ENCODE data around the gene CCDC7. TPM values are rescaled to one million over a fixed set of nuclear protein-coding genes. Genes with fewer than 3 reads are reported as not detected.
A peak's percentile ranks its signal among the peaks of the same experiment; 100 is the strongest.
"Not testable (repeated sequence)": the region's sequence is repeated elsewhere in the genome, so short reads cannot be mapped to it uniquely, and the experiment has no call there.

Gene CCDC7
- polyA plus RNA-seq, 1 donor = 2.5 TPM

- no peak for DNase-seq
- Histone ChIP-seq H3K4me3 (ENCODE audit: low read length) (no peak overlapping the region), H3K27ac (ENCODE audit: low read length) (no peak overlapping the region), H3K27me3 (ENCODE audit: control insufficient read depth, insufficient read depth, low read length) (no peaks in the 10 kb centered on the region), H3K9me3 (ENCODE audit: control insufficient read depth, low read depth, low read length) (no peaks in the 10 kb centered on the region), H3K4me1 (ENCODE audit: control insufficient read depth, insufficient read depth, low read length) (no peaks in the 10 kb centered on the region), H3K36me3 (ENCODE audit: control insufficient read depth, insufficient read depth, low read length) (no peaks in the 10 kb centered on the region)
These were observed 325.3 kb downstream of the CCDC7 start for GRCh38 chr10:32771217-32771616.

GRCh38 chr10:32773105-32773504, 327.2 kb downstream of the CCDC7 start:
- H3K36me3 ChIP-seq (ENCODE audit: control insufficient read depth, insufficient read depth, low read length) = no peaks in the 10 kb centered on the region
- H3K27ac ChIP-seq (ENCODE audit: low read length) = no peak overlapping the region
- no peaks in the 10 kb centered on the region for H3K9me3 ChIP-seq (ENCODE audit: control insufficient read depth, low read depth, low read length)
- no peaks in the 10 kb centered on the region for H3K27me3 ChIP-seq (ENCODE audit: control insufficient read depth, insufficient read depth, low read length)
- no peak for DNase-seq
- H3K4me1 ChIP-seq (ENCODE audit: control insufficient read depth, insufficient read depth, low read length) = no peaks in the 10 kb centered on the region
- 88% methylated on average over 1 of the region's 1 CpG for WGBS (ENCODE audit: insufficient coverage, low lambda C conversion rate)
- no peak overlapping the region for H3K4me3 ChIP-seq (ENCODE audit: low read length)

- Histone ChIP-seq H3K4me3 (ENCODE audit: low read length) (no peak overlapping the region), H3K4me1 (ENCODE audit: control insufficient read depth, insufficient read depth, low read length) (no peaks in the 10 kb centered on the region), H3K36me3 (ENCODE audit: control insufficient read depth, insufficient read depth, low read length) (no peaks in the 10 kb centered on the region), H3K27me3 (ENCODE audit: control insufficient read depth, insufficient read depth, low read length) (no peaks in the 10 kb centered on the region), H3K27ac (ENCODE audit: low read length) (no peak overlapping the region), H3K9me3 (ENCODE audit: control insufficient read depth, low read depth, low read length) (peaks cover 4% of the 10 kb centered on the region)
- 100% methylated on average over 2 of the region's 4 CpGs for whole genome bisulfite sequencing (ENCODE audit: insufficient coverage, low lambda C conversion rate)
- DNase-seq = no peak
These were observed 341.0 kb downstream of the CCDC7 start for GRCh38 chr10:32786968-32787367.

- H3K9me3 ChIP-seq (ENCODE audit: control insufficient read depth, low read depth, low read length) = peaks cover 4% of the 10 kb centered on the region
- WGBS (ENCODE audit: insufficient coverage, low lambda C conversion rate) = no CpG with 5 or more reads among the region's 3 CpGs
- no peaks in the 10 kb centered on the region for H3K4me1 ChIP-seq (ENCODE audit: control insufficient read depth, insufficient read depth, low read length)
- H3K36me3 ChIP-seq (ENCODE audit: control insufficient read depth, insufficient read depth, low read length) = no peaks in the 10 kb centered on the region
- H3K4me3 ChIP-seq (ENCODE audit: low read length) = no peak overlapping the region
- H3K27ac ChIP-seq (ENCODE audit: low read length) = no peak overlapping the region
- H3K27me3 ChIP-seq (ENCODE audit: control insufficient read depth, insufficient read depth, low read length) = no peaks in the 10 kb centered on the region
- no peak for DNase-seq
These were observed 341.8 kb downstream of the CCDC7 start for GRCh38 chr10:32787690-32788284.

GRCh38 chr10:32788359-32788758, 342.4 kb downstream of the CCDC7 start:
- Histone ChIP-seq H3K27ac (ENCODE audit: low read length) (no peak overlapping the region), H3K4me1 (ENCODE audit: control insufficient read depth, insufficient read depth, low read length) (no peaks in the 10 kb centered on the region), H3K9me3 (ENCODE audit: control insufficient read depth, low read depth, low read length) (peaks cover 4% of the 10 kb centered on the region), H3K27me3 (ENCODE audit: control insufficient read depth, insufficient read depth, low read length) (no peaks in the 10 kb centered on the region), H3K4me3 (ENCODE audit: low read length) (no peak overlapping the region), H3K36me3 (ENCODE audit: control insufficient read depth, insufficient read depth, low read length) (no peaks in the 10 kb centered on the region)
- DNase-seq = no peak

GRCh38 chr10:32790483-32790882, 344.5 kb downstream of the CCDC7 start:
- Histone ChIP-seq H3K4me3 (ENCODE audit: low read length) (no peak overlapping the region), H3K9me3 (ENCODE audit: control insufficient read depth, low read depth, low read length) (peaks cover 4% of the 10 kb centered on the region), H3K36me3 (ENCODE audit: control insufficient read depth, insufficient read depth, low read length) (no peaks in the 10 kb centered on the region), H3K27ac (ENCODE audit: low read length) (no peak overlapping the region), H3K27me3 (ENCODE audit: control insufficient read depth, insufficient read depth, low read length) (no peaks in the 10 kb centered on the region), H3K4me1 (ENCODE audit: control insufficient read depth, insufficient read depth, low read length) (no peaks in the 10 kb centered on the region)
- no CpG with 5 or more reads among the region's 1 CpG for WGBS (ENCODE audit: insufficient coverage, low lambda C conversion rate)
- DNase-seq = no peak

GRCh38 chr10:32793033-32793432, 347.1 kb downstream of the CCDC7 start:
- H3K36me3 ChIP-seq (ENCODE audit: control insufficient read depth, insufficient read depth, low read length) = no peaks in the 10 kb centered on the region
- H3K9me3 ChIP-seq (ENCODE audit: control insufficient read depth, low read depth, low read length) = no peaks in the 10 kb centered on the region
- H3K4me3 ChIP-seq (ENCODE audit: low read length) = no peak overlapping the region
- H3K27me3 ChIP-seq (ENCODE audit: control insufficient read depth, insufficient read depth, low read length) = no peaks in the 10 kb centered on the region
- H3K4me1 ChIP-seq (ENCODE audit: control insufficient read depth, insufficient read depth, low read length) = no peaks in the 10 kb centered on the region
- DNase-seq = no peak
- H3K27ac ChIP-seq (ENCODE audit: low read length) = no peak overlapping the region

GRCh38 chr10:32795598-32796183, 349.8 kb downstream of the CCDC7 start:
- H3K27me3 ChIP-seq (ENCODE audit: control insufficient read depth, insufficient read depth, low read length) = no peaks in the 10 kb centered on the region
- WGBS (ENCODE audit: insufficient coverage, low lambda C conversion rate) = 100% methylated on average over 1 of the region's 2 CpGs
- no peaks in the 10 kb centered on the region for H3K4me1 ChIP-seq (ENCODE audit: control insufficient read depth, insufficient read depth, low read length)
- no peaks in the 10 kb centered on the region for H3K9me3 ChIP-seq (ENCODE audit: control insufficient read depth, low read depth, low read length)
- H3K27ac ChIP-seq (ENCODE audit: low read length) = no peak overlapping the region
- no peak overlapping the region for H3K4me3 ChIP-seq (ENCODE audit: low read length)
- DNase-seq = peak in 1 of 2 donors; percentile 7
- no peaks in the 10 kb centered on the region for H3K36me3 ChIP-seq (ENCODE audit: control insufficient read depth, insufficient read depth, low read length)

GRCh38 chr10:32797393-32797792, 351.5 kb downstream of the CCDC7 start:
- not testable (repeated sequence) for H3K9me3 ChIP-seq (ENCODE audit: control insufficient read depth, low read depth, low read length); H3K27ac ChIP-seq (ENCODE audit: low read length); DNase-seq; H3K4me1 ChIP-seq (ENCODE audit: control insufficient read depth, insufficient read depth, low read length); H3K27me3 ChIP-seq (ENCODE audit: control insufficient read depth, insufficient read depth, low read length); H3K36me3 ChIP-seq (ENCODE audit: control insufficient read depth, insufficient read depth, low read length); H3K4me3 ChIP-seq (ENCODE audit: low read length)
- 100% methylated on average over 2 of the region's 3 CpGs for WGBS (ENCODE audit: insufficient coverage, low lambda C conversion rate)

GRCh38 chr10:32846974-32847373, 401.0 kb downstream of the CCDC7 start:
- Histone ChIP-seq H3K9me3 (ENCODE audit: control insufficient read depth, low read depth, low read length) (no peaks in the 10 kb centered on the region), H3K4me1 (ENCODE audit: control insufficient read depth, insufficient read depth, low read length) (no peaks in the 10 kb centered on the region), H3K36me3 (ENCODE audit: control insufficient read depth, insufficient read depth, low read length) (no peaks in the 10 kb centered on the region), H3K27me3 (ENCODE audit: control insufficient read depth, insufficient read depth, low read length) (no peaks in the 10 kb centered on the region), H3K27ac (ENCODE audit: low read length) (no peak overlapping the region), H3K4me3 (ENCODE audit: low read length) (no peak overlapping the region)
- no peak for DNase-seq
- 89% methylated on average over 1 of the region's 4 CpGs for WGBS (ENCODE audit: insufficient coverage, low lambda C conversion rate)

- DNase-seq = no peak
- no peaks in the 10 kb centered on the region for H3K4me1 ChIP-seq (ENCODE audit: control insufficient read depth, insufficient read depth, low read length)
- H3K27me3 ChIP-seq (ENCODE audit: control insufficient read depth, insufficient read depth, low read length) = no peaks in the 10 kb centered on the region
- WGBS (ENCODE audit: insufficient coverage, low lambda C conversion rate) = no CpG with 5 or more reads among the region's 1 CpG
- no peaks in the 10 kb centered on the region for H3K9me3 ChIP-seq (ENCODE audit: control insufficient read depth, low read depth, low read length)
- H3K36me3 ChIP-seq (ENCODE audit: control insufficient read depth, insufficient read depth, low read length) = no peaks in the 10 kb centered on the region
- no peak overlapping the region for H3K4me3 ChIP-seq (ENCODE audit: low read length)
- no peak overlapping the region for H3K27ac ChIP-seq (ENCODE audit: low read length)
These were observed 405.4 kb downstream of the CCDC7 start for GRCh38 chr10:32851301-32851700.
